ENCODE measurements around the gene MDN1.
A peak's percentile ranks its signal among the peaks of the same experiment; 100 is the strongest.

Gene MDN1

DNA sequence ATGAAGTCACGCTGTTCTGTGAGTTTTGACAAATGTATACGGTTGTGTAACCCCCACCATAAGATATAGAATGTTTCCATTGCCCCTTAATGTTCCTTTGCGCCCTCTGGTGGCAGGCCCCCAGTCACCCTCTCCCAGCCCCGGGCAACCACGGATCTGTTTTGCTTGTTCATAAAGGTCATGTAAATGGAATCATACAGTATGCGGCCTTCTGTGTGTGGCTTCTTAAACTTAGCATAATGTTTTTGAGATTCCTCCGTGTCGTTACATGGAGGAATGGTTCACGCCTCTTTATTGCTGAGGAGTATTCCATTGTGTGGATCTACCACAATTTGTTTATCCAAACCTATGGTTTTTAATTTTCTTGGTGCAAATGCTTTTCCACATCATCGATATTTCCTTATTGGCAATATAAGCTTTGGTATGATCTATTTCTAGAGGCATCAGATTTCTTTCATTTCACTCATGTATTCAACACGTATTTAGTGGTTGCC lies 209.4 kb downstream of the MDN1 start:
- TF ChIP-seq, protein P1, sequence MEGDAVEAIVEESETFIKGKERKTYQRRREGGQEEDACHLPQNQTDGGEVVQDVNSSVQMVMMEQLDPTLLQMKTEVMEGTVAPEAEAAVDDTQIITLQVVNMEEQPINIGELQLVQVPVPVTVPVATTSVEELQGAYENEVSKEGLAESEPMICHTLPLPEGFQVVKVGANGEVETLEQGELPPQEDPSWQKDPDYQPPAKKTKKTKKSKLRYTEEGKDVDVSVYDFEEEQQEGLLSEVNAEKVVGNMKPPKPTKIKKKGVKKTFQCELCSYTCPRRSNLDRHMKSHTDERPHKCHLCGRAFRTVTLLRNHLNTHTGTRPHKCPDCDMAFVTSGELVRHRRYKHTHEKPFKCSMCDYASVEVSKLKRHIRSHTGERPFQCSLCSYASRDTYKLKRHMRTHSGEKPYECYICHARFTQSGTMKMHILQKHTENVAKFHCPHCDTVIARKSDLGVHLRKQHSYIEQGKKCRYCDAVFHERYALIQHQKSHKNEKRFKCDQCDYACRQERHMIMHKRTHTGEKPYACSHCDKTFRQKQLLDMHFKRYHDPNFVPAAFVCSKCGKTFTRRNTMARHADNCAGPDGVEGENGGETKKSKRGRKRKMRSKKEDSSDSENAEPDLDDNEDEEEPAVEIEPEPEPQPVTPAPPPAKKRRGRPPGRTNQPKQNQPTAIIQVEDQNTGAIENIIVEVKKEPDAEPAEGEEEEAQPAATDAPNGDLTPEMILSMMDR (IDR thresholded peaks at IDR 0.05; ENCODE audit: low read depth, low read length) = peak; percentile 77
- H3K4me3 ChIP-seq (ENCODE audit: low read depth, low read length) = no peak overlapping the region

DNA sequence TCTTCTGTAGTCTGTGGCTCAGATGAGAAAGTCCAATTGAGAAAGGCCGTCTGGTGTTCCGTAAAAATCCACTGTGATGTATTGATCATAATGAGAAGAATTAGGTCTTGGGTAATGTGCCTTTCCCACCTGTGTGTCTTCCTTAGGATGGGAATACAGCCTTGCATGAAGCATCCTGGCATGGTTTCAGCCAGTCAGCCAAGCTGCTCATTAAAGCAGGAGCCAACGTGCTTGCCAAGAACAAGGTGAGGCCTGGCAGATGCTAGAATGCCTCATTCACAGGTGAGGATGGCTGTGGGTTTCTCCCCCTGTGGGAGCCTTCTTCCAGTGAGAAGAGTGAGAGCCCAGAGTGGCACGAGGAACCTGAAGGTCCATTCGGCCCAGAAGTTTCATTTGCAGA lies 213.7 kb downstream of the MDN1 start:
- no peak overlapping the region for H3K4me3 ChIP-seq (ENCODE audit: low read depth, low read length)
- TF ChIP-seq, protein P1 (IDR thresholded peaks at IDR 0.05; ENCODE audit: low read depth, low read length) = no peak

DNA sequence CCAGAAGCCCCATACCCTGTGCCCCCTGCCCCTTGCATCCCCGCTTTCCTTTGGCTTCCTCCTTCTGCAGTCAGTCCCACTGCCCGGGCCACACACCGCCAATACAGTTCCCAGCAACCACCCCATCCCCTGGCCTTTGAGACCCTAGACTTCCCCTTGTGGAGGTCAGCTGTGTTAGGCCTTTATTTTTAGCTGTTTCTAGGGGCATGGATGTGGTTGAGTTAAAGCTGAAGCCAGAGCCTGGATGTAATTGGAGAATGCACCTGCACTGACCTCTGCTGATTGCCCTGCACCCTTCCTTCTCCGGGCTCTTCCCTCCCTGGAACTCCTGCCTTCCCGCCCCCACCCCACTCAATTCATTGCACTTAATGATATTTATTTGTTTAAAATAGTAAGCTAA lies 214.9 kb downstream of the MDN1 start:
- TF ChIP-seq, protein P1 (IDR thresholded peaks at IDR 0.05; ENCODE audit: low read depth, low read length) = no peak
- no peak overlapping the region for H3K4me3 ChIP-seq (ENCODE audit: low read depth, low read length)

DNA sequence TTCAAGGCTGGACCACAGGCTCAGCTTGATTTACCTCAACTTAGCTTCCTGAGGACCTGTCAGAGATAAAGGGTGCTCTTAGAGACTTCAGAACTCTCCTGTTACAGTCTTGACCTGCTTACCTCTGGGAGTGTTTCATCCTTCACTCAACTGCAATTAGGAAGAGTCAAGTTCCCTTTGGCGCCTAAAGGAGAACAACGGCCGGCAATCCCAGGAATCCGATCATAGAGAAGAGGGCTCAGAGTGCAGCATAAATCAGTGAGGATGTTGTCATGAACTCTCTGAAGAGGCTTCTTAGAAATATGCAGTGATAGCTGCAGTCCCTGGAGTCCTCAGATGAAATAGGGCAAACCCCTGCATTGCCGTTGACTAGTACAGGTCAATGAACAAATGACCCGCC lies 217.4 kb downstream of the MDN1 start:
- TF ChIP-seq, protein P1 (IDR thresholded peaks at IDR 0.05; ENCODE audit: low read depth, low read length) = no peak
- H3K4me3 ChIP-seq (ENCODE audit: low read depth, low read length) = no peak overlapping the region

DNA sequence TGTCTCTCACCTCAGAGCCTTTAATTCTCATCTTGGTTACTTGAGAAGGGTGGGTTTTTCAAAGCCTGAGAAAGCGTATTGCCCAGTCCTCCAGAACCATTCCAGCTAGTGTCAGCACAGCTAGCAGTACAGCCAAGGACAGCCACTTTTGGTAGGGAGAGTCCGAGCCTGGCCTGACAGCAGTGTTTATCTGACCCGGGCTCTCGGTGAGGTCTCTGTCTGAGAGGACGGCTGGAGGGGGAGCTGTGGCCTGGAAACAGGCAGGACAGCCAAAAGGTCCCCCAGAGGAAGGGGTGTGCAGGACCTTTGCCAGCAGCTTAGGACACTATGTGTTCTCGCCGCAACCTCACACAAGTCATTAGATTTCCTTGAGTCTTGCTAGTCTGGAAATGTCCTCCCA lies 219.9 kb downstream of the MDN1 start:
- TF ChIP-seq, protein P1 (IDR thresholded peaks at IDR 0.05; ENCODE audit: low read depth, low read length) = no peak
- no peak overlapping the region for H3K4me3 ChIP-seq (ENCODE audit: low read depth, low read length)

DNA sequence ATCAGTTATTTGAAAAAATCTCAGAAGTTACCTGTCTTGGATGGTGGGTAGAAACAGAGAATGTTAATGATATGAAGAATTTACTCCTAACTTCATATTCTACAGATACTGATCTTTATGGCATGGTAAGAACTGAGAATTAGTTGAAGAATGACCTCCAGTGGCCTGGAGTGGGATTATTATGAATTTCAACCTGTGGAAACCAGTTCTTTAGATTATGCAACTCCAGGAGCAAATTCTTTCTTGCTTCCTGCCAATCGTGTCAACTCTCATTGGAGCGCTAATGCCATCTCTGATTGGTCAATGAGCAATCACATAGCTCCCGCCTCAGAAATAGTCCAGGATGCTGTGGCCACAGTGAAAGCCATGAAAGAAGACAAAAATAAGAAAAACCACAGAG lies 221.6 kb downstream of the MDN1 start:
- TF ChIP-seq, protein P1 (IDR thresholded peaks at IDR 0.05; ENCODE audit: low read depth, low read length) = no peak
- H3K4me3 ChIP-seq (ENCODE audit: low read depth, low read length) = no peak overlapping the region

DNA sequence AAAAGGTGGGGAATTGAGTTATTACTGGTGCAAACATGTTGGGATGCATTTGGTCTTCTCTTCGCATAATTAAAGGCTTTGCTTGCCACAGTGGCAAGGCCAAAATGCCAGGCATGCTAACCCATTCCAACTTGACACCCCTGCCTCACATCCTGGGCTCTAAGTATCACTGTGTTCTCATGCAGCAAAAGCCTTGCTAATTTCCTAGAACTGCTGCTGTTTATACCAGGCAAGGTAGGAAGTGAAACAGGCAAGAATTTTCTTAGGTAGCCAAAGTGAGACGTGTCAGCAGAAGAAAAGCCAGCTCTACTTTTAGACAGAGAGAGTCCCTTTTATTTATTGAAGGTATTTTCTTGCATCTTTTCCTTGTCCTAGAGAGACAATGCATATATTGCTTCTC lies 222.2 kb downstream of the MDN1 start:
- TF ChIP-seq, protein P1 (IDR thresholded peaks at IDR 0.05; ENCODE audit: low read depth, low read length) = no peak
- H3K4me3 ChIP-seq (ENCODE audit: low read depth, low read length) = no peak overlapping the region

Data from WI38 (cell line).